ENCODE data around the gene MS4A3.
A peak's percentile ranks its signal among the peaks of the same experiment; 100 is the strongest.

DNA sequence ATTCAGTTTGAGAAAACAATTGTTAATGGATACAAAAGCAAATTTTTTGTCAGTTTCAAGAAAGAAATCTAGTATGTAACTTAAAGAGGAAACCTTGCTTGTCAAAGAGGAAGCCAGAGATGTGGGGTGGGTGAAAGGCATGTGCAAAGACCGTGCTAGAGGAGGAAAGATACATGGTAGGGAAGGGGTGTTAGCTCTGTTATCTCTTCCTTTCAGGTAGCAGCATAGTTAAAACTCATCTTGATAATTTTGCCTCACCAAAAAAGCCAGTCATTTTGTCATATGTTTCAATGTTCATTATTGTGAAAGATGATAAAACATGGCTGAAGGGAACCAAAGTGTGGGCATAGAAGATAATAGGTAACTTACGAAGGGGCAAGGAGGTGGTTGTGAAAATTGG, 29.4 kb downstream of the MS4A3 start:
- TF ChIP-seq, protein P1, sequence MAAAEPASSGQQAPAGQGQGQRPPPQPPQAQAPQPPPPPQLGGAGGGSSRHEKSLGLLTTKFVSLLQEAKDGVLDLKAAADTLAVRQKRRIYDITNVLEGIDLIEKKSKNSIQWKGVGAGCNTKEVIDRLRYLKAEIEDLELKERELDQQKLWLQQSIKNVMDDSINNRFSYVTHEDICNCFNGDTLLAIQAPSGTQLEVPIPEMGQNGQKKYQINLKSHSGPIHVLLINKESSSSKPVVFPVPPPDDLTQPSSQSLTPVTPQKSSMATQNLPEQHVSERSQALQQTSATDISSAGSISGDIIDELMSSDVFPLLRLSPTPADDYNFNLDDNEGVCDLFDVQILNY (CRISPR knock-in tag; IDR thresholded peaks at IDR 0.05), result no peak
- no peak for TF ChIP-seq TAF1 (IDR thresholded peaks at IDR 0.05; ENCODE audit: control insufficient read depth, extremely low read depth, insufficient read depth, low read length, severe bottlenecking)
- no peak for TF ChIP-seq ZFX (CRISPR knock-in tag; IDR thresholded peaks at IDR 0.05)
- no peak for TF ChIP-seq CHD2 (IDR thresholded peaks at IDR 0.05; ENCODE audit: low read depth, low read length)
- no peak for TF ChIP-seq POLR2A (conservative IDR thresholded peaks at IDR 0.05)
- TF ChIP-seq, protein P2, sequence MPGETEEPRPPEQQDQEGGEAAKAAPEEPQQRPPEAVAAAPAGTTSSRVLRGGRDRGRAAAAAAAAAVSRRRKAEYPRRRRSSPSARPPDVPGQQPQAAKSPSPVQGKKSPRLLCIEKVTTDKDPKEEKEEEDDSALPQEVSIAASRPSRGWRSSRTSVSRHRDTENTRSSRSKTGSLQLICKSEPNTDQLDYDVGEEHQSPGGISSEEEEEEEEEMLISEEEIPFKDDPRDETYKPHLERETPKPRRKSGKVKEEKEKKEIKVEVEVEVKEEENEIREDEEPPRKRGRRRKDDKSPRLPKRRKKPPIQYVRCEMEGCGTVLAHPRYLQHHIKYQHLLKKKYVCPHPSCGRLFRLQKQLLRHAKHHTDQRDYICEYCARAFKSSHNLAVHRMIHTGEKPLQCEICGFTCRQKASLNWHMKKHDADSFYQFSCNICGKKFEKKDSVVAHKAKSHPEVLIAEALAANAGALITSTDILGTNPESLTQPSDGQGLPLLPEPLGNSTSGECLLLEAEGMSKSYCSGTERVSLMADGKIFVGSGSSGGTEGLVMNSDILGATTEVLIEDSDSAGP (CRISPR knock-in tag; IDR thresholded peaks at IDR 0.05), result no peak
- TF ChIP-seq, protein P3, sequence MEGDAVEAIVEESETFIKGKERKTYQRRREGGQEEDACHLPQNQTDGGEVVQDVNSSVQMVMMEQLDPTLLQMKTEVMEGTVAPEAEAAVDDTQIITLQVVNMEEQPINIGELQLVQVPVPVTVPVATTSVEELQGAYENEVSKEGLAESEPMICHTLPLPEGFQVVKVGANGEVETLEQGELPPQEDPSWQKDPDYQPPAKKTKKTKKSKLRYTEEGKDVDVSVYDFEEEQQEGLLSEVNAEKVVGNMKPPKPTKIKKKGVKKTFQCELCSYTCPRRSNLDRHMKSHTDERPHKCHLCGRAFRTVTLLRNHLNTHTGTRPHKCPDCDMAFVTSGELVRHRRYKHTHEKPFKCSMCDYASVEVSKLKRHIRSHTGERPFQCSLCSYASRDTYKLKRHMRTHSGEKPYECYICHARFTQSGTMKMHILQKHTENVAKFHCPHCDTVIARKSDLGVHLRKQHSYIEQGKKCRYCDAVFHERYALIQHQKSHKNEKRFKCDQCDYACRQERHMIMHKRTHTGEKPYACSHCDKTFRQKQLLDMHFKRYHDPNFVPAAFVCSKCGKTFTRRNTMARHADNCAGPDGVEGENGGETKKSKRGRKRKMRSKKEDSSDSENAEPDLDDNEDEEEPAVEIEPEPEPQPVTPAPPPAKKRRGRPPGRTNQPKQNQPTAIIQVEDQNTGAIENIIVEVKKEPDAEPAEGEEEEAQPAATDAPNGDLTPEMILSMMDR (IDR thresholded peaks at IDR 0.05 in 2 of 3, conservative IDR thresholded peaks at IDR 0.05 in 1 of 3; ENCODE audit: insufficient read depth in 2 of 3, low read depth in 1 of 3, low read length in 3 of 3), result no peak
- TF ChIP-seq MAFK (IDR thresholded peaks at IDR 0.05; ENCODE audit: low read length), result no peak
- TF ChIP-seq ZNF311 (CRISPR knock-in tag; IDR thresholded peaks at IDR 0.05), result no peak
- peak; percentile 55; the same call in 1 of the 2 replicates for TF ChIP-seq SPI1 (IDR thresholded peaks at IDR 0.05; ENCODE audit: borderline replicate concordance, low read depth, low read length)
- TF ChIP-seq ZBTB17 (CRISPR knock-in tag; IDR thresholded peaks at IDR 0.05), result no peak
- no peak for TF ChIP-seq MEF2A (IDR thresholded peaks at IDR 0.05; ENCODE audit: control insufficient read depth, low read depth, low read length)
- TF ChIP-seq CBX8 (IDR thresholded peaks at IDR 0.05; ENCODE audit: borderline replicate concordance, extremely low read depth, low read depth, low read length, poor library complexity, severe bottlenecking), result no peak

Measured in K562 (cell line).